HCT116 (cell line): ENCODE results near the gene JAG1. TPM values are rescaled to one million over a fixed set of nuclear protein-coding genes. Genes with fewer than 3 reads are reported as not detected.

Source experiments
- ATAC-seq: fragments of 200-7000 bp; cut with Tn5 transposase; 2 replicates; pipeline ENCODE4 v1.9.1; 2020; ENCODE audit warnings: mild to moderate bottlenecking, moderate library complexity
- BruUV-seq: library from RNA; stranded (reverse); fragments of 400-500 nt; replicated peaks from 2 replicates; lab custom pipeline; 2021; lab: Mats Ljungman, UMichigan
- CTCF ChIA-PET: fragments of 300-600 bp; sonication (Branson Sonifier 250); formaldehyde crosslinking; loops from one replicate; lab custom pipeline; 2021; ENCODE audit warnings: antibody characterized with exemption; lab: Charles Lee
- POLR2A ChIA-PET: fragments of 300-600, 350-600 bp; sonication (Branson Sonifier 250); formaldehyde crosslinking; loops from one replicate; lab custom pipeline; 2021; ENCODE audit warnings: antibody characterized with exemption; lab: Charles Lee
- RAD21 ChIA-PET, 2 experiments: fragments of 300-600 bp; sonication (Branson Sonifier 250); formaldehyde crosslinking; loops; one replicate each; lab custom pipeline; 2023; ENCODE audit warnings: low total read pairs in 2 of 2; ENCODE audit not compliant: uncharacterized antibody in 2 of 2, unreplicated experiment in 2 of 2, low non-redundant PET in 1 of 2; lab: Charles Lee
- DNase-seq: peaks from one replicate; pipeline ENCODE4 v3.0.0-alpha.2; 2010; ENCODE audit warnings: low read depth, low spot score
- H2AFZ ChIP-seq: fragments of 200-600 bp; shearing (Covaris generic), sonication (generic); 2 replicates; pipeline ENCODE4 v1.6.1; 2017; ENCODE audit warnings: low read depth, mixed run types, mixed read lengths, antibody characterized with exemption, low read length; ENCODE audit not compliant: poor library complexity, severe bottlenecking
- H3K27ac ChIP-seq: 2 replicates; pipeline ENCODE4 v1.5.1; 2012; ENCODE audit warnings: low read depth, low read length
- H3K27me3 ChIP-seq: fragments of 200-600 bp; sonication (generic); 2 replicates; pipeline ENCODE4 v1.6.1; 2016; ENCODE audit warnings: mixed run types, low read length, mixed read lengths; ENCODE audit not compliant: insufficient read depth
- H3K36me3 ChIP-seq, 2 experiments: fragments of 200-500 bp in 1 of 2; fragments of 200-600 bp in 1 of 2; sonication (Bioruptor generic) in 1 of 2; sonication (generic) in 1 of 2; 2 replicates each; pipeline versions ENCODE4 v1.5.1 to v1.6.1; 2014 to 2016; ENCODE audit warnings: low read length in 2 of 2, inconsistent platforms in 1 of 2, mixed read lengths in 1 of 2, mixed run types in 1 of 2; ENCODE audit not compliant: insufficient read depth in 2 of 2, control insufficient read depth in 1 of 2
- H3K4me1 ChIP-seq, 2 experiments: fragments of 200-600 bp in 1 of 2; sonication (generic) in 1 of 2; 2 replicates each; pipeline versions ENCODE4 v1.5.1 to v1.6.1; 2012 to 2017; ENCODE audit warnings: low read length in 2 of 2, inconsistent platforms in 1 of 2, mild to moderate bottlenecking in 1 of 2, mixed read lengths in 1 of 2, mixed run types in 1 of 2, moderate library complexity in 1 of 2; ENCODE audit not compliant: insufficient read depth in 2 of 2, control insufficient read depth in 1 of 2
- H3K4me2 ChIP-seq: fragments of 200-600 bp; sonication (generic); 2 replicates; pipeline ENCODE4 v1.6.1; 2017; ENCODE audit warnings: mixed run types, low read length, mixed read lengths
- H3K4me3 ChIP-seq, 2 experiments: fragments of 200-600 bp in 1 of 2; sonication (generic) in 1 of 2; replicated peaks in 1 of 2; 2 replicates each; pipeline ENCODE4 v1.5.1; 2011 to 2016; ENCODE audit warnings: low read length in 2 of 2, control low read depth in 1 of 2, low read depth in 1 of 2, mild to moderate bottlenecking in 1 of 2, mixed read lengths in 1 of 2, mixed run types in 1 of 2
- H3K79me2 ChIP-seq: fragments of 200-600 bp; sonication (generic); 2 replicates; pipeline ENCODE4 v1.6.1; 2017; ENCODE audit warnings: mild to moderate bottlenecking, mixed run types, low read length, moderate library complexity, mixed read lengths; ENCODE audit not compliant: insufficient read depth
- H3K9ac ChIP-seq: fragments of 200-600 bp; sonication (generic); 2 replicates; pipeline ENCODE4 v1.6.1; 2016; ENCODE audit warnings: low read length, mixed read lengths
- H3K9me2 ChIP-seq: fragments of 200-600 bp; sonication (generic), shearing (Covaris generic); 2 replicates; pipeline ENCODE4 v1.6.1; 2017; ENCODE audit warnings: mixed run types, mild to moderate bottlenecking, moderate library complexity; ENCODE audit not compliant: insufficient read depth
- H3K9me3 ChIP-seq, 2 experiments: fragments of 200-500 bp in 1 of 2; fragments of 200-600 bp in 1 of 2; sonication (Bioruptor generic) in 1 of 2; sonication (generic) in 1 of 2; 2 replicates each; pipeline ENCODE4 v1.6.1; 2014 to 2017; ENCODE audit warnings: low read length in 2 of 2, mixed read lengths in 2 of 2, inconsistent platforms in 1 of 2, low read depth in 1 of 2, mild to moderate bottlenecking in 1 of 2, mixed run types in 1 of 2, moderate library complexity in 1 of 2; ENCODE audit not compliant: control insufficient read depth in 1 of 2, insufficient read depth in 1 of 2
- H4K20me1 ChIP-seq: fragments of 200-600 bp; sonication (generic), shearing (Covaris generic); 2 replicates; pipeline ENCODE4 v1.6.1; 2017; ENCODE audit warnings: mixed run types, mild to moderate bottlenecking, moderate library complexity; ENCODE audit not compliant: insufficient read depth
- CBX3 ChIP-seq: IDR thresholded peaks from 2 replicates; pipeline ENCODE4 v1.6.1; 2012; ENCODE audit warnings: low read depth
- EGR1 ChIP-seq: IDR thresholded peaks from 2 replicates; pipeline ENCODE4 v1.6.1; 2012; ENCODE audit warnings: low read depth
- EZH2phosphoT487 ChIP-seq: fragments of 200-600 bp; IDR thresholded peaks from 2 replicates; pipeline ENCODE4 v1.6.1; 2018; ENCODE audit warnings: antibody characterized with exemption, borderline replicate concordance
- FOSL1 ChIP-seq: IDR thresholded peaks from 2 replicates; pipeline ENCODE4 v1.6.1; 2012; ENCODE audit warnings: low read depth
- JUND ChIP-seq: IDR thresholded peaks from 2 replicates; pipeline ENCODE4 v1.6.1; 2012
- POLR2A ChIP-seq: IDR thresholded peaks from 2 replicates; pipeline ENCODE4 v1.7.0; 2011; ENCODE audit warnings: borderline replicate concordance; ENCODE audit not compliant: insufficient read depth, insufficient read length; ENCODE audit errors: extremely low read depth
- POLR2AphosphoS5 ChIP-seq: IDR thresholded peaks from 2 replicates; pipeline ENCODE4 v1.6.1; 2011; ENCODE audit warnings: mild to moderate bottlenecking, low read depth, low read length, moderate library complexity
- RAD21 ChIP-seq: IDR thresholded peaks from 2 replicates; pipeline ENCODE4 v1.6.1; 2012; ENCODE audit warnings: low read depth, mild to moderate bottlenecking
- SP1 ChIP-seq: IDR thresholded peaks from 2 replicates; pipeline ENCODE4 v1.6.1; 2012; ENCODE audit warnings: low read depth
- SRF ChIP-seq: IDR thresholded peaks from 2 replicates; pipeline ENCODE4 v1.6.1; 2012; ENCODE audit warnings: low read depth
- YY1 ChIP-seq: IDR thresholded peaks from 2 replicates; pipeline ENCODE4 v1.6.1; 2011; ENCODE audit warnings: low read length, low read depth, moderate library complexity, mild to moderate bottlenecking; ENCODE audit not compliant: insufficient replicate concordance; ENCODE audit errors: extremely low read depth
- ZFX ChIP-seq: fragments of 450-650 bp; IDR thresholded peaks from 2 replicates; pipeline ENCODE4 v1.6.1; 2017
- intact Hi-C: fragments of 100-400 bp; cut with micrococcal nuclease; formaldehyde crosslinking; loops from 2 replicates; pipeline ENCODE4 v1.10.0; 2022
- total RNA-seq: library from RNA; stranded (reverse); gene quantifications from one replicate; pipeline ENCODE4 v1.2.1, GENCODE V29; 2021; ENCODE audit not compliant: unreplicated experiment
- TF ChIP-seq, protein P1 (sequence below): IDR thresholded peaks from 2 replicates; pipeline ENCODE4 v1.6.1; 2012
- TF ChIP-seq, protein P2 (sequence below): IDR thresholded peaks from 2 replicates; pipeline ENCODE4 v1.6.1; 2012; ENCODE audit warnings: low read depth
- TF ChIP-seq, protein P3 (sequence below): IDR thresholded peaks from 2 replicates; pipeline ENCODE4 v1.6.1; 2012

JAG1 gene
- total RNA-seq, 1 experiment from 2014 or later, result 31.9 TPM

DNA sequence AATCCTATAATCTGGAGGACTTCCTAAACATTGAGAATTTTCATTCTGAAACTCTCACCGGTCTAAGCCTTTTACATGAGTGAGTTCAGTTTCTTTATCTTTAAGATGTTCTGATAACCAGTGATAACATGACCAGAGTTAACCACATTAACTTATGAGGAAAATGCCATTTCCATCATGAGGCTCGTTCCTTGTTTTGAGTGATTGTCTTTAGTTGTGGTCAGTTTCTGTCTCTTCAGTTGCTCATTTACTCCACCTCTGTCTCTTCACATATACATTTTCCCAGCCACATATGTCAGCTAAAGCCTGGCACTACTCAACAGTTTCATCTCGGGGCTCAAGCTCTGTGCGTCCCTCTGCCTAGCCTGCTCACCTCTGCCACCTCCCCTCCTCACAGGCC, 70.4 kb downstream of the JAG1 start:
- no peaks in the 10 kb centered on the region; a peak in 1 of 4 replicates for H3K36me3 ChIP-seq
- no peak for TF ChIP-seq JUND
- no peak for TF ChIP-seq YY1
- TF ChIP-seq CBX3, result no peak
- no peak for TF ChIP-seq FOSL1
- TF ChIP-seq, protein P1, sequence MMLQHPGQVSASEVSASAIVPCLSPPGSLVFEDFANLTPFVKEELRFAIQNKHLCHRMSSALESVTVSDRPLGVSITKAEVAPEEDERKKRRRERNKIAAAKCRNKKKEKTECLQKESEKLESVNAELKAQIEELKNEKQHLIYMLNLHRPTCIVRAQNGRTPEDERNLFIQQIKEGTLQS, result no peak
- TF ChIP-seq, protein P2, sequence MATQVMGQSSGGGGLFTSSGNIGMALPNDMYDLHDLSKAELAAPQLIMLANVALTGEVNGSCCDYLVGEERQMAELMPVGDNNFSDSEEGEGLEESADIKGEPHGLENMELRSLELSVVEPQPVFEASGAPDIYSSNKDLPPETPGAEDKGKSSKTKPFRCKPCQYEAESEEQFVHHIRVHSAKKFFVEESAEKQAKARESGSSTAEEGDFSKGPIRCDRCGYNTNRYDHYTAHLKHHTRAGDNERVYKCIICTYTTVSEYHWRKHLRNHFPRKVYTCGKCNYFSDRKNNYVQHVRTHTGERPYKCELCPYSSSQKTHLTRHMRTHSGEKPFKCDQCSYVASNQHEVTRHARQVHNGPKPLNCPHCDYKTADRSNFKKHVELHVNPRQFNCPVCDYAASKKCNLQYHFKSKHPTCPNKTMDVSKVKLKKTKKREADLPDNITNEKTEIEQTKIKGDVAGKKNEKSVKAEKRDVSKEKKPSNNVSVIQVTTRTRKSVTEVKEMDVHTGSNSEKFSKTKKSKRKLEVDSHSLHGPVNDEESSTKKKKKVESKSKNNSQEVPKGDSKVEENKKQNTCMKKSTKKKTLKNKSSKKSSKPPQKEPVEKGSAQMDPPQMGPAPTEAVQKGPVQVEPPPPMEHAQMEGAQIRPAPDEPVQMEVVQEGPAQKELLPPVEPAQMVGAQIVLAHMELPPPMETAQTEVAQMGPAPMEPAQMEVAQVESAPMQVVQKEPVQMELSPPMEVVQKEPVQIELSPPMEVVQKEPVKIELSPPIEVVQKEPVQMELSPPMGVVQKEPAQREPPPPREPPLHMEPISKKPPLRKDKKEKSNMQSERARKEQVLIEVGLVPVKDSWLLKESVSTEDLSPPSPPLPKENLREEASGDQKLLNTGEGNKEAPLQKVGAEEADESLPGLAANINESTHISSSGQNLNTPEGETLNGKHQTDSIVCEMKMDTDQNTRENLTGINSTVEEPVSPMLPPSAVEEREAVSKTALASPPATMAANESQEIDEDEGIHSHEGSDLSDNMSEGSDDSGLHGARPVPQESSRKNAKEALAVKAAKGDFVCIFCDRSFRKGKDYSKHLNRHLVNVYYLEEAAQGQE, result no peak
- TF ChIP-seq RAD21, result no peak
- no peak for TF ChIP-seq SRF
- TF ChIP-seq EGR1, result no peak
- TF ChIP-seq POLR2A, result no peak
- no peak for TF ChIP-seq POLR2AphosphoS5
- TF ChIP-seq ZFX, result no peak
- no peak for TF ChIP-seq SP1
- TF ChIP-seq, protein P3, sequence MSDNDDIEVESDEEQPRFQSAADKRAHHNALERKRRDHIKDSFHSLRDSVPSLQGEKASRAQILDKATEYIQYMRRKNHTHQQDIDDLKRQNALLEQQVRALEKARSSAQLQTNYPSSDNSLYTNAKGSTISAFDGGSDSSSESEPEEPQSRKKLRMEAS, result no peak
- no peak for TF ChIP-seq EZH2phosphoT487

More for the DNA sequence above, 70.4 kb downstream of the JAG1 start:
- Histone ChIP-seq H3K27ac (no peak overlapping the region), H3K9me2 (no peaks in the 10 kb centered on the region), H3K9ac (no peak overlapping the region), H3K79me2 (no peaks in the 10 kb centered on the region), H3K4me1 (peaks cover 32 to 43% of the 10 kb centered on the region in 2 experiments), H4K20me1 (no peaks in the 10 kb centered on the region), H2AFZ (no peak overlapping the region), H3K4me3 (no peak overlapping the region), H3K27me3 (no peaks in the 10 kb centered on the region), H3K4me2 (no peak overlapping the region), H3K9me3 (no peaks in the 10 kb centered on the region)
- CTCF ChIA-PET, result no interaction called here
- DNase-seq (no peak), ATAC-seq (no peak)
- no TSS peak for BruUV-seq
- POLR2A ChIA-PET, result no interaction called here
- intact Hi-C loops, result no loop called here
- RAD21 ChIA-PET, result no interaction called here
